K562 (cell line): ENCODE measurements around the gene LYPD3. TPM values are rescaled to one million over a fixed set of nuclear protein-coding genes. Genes with fewer than 3 reads are reported as not detected.

Experiments used
- ATAC-seq: fragments of 200-7000 bp; cut with Tn5 transposase; 3 replicates; pipeline ENCODE4 v1.9.1; 2020; ENCODE audit warnings: moderate library complexity
- BruUV-seq: library from RNA; stranded (reverse); fragments of 400-500 nt; replicated peaks from 2 replicates; lab custom pipeline; 2021; lab: Mats Ljungman, UMichigan
- CTCF ChIA-PET: fragments of 300-600 bp; formaldehyde crosslinking; extraction: SDS; loops from one replicate; lab custom pipeline; 2021; ENCODE audit warnings: low intra/inter-chr PET ratio; lab: Yijun Ruan, JAX
- POLR2A ChIA-PET: fragments of 300-600, 350-650 bp; sonication (Branson Sonifier 250); formaldehyde crosslinking; extraction: SDS; loops from one replicate; lab custom pipeline; 2021; ENCODE audit warnings: antibody characterized with exemption, inconsistent platforms; lab: Yijun Ruan, JAX
- DNase-seq, 4 experiments: peaks; one replicate each; pipeline versions ENCODE4 v3.0.0 to v3.0.0-alpha.2; 2011 to 2018; ENCODE audit warnings: low spot score in 3 of 4, mixed read lengths in 3 of 4; ENCODE audit errors: extremely low read depth in 1 of 4
- FAIRE-seq: peaks from 2 replicates; lab custom pipeline; 2011; peaks lifted over from hg19 to GRCh38; lab: Jason Lieb, UNC
- H2AFZ ChIP-seq: 2 replicates; pipeline ENCODE4 v1.6.0; 2011; ENCODE audit warnings: low read depth, low read length, control low read depth, inconsistent platforms
- H3K27ac ChIP-seq: fragments of 200-600 bp; 3 replicates; pipeline ENCODE4 v1.8.0; 2011; ENCODE audit warnings: low read depth, mild to moderate bottlenecking, control low read depth, inconsistent platforms, low read length, moderate library complexity, mixed read lengths; ENCODE audit errors: extremely low read depth
- H3K27me3 ChIP-seq, 2 experiments: fragments of 300-600 bp in 1 of 2; 2 replicates in 1 of 2; 3 replicates in 1 of 2; pipeline versions ENCODE4 v1.6.0 to v1.8.0; 2011; ENCODE audit warnings: inconsistent platforms in 2 of 2, low read length in 2 of 2, mild to moderate bottlenecking in 1 of 2, mixed read lengths in 1 of 2, moderate library complexity in 1 of 2; ENCODE audit not compliant: control insufficient read depth in 2 of 2, insufficient read depth in 2 of 2
- H3K36me3 ChIP-seq: fragments of 300-600 bp; 3 replicates; pipeline ENCODE4 v1.8.0; 2011; ENCODE audit warnings: mild to moderate bottlenecking, low read length, inconsistent platforms; ENCODE audit not compliant: control insufficient read depth, insufficient read depth
- H3K4me1 ChIP-seq, 2 experiments: fragments of 200-600 bp in 1 of 2; replicated peaks in 1 of 2; 2 replicates in 1 of 2; 3 replicates in 1 of 2; pipeline versions ENCODE4 v1.5.1 to v1.8.0; 2011; ENCODE audit warnings: inconsistent platforms in 2 of 2, low read length in 2 of 2, mild to moderate bottlenecking in 1 of 2, mixed read lengths in 1 of 2, moderate library complexity in 1 of 2; ENCODE audit not compliant: control insufficient read depth in 2 of 2, insufficient read depth in 2 of 2
- H3K4me2 ChIP-seq: 2 replicates; pipeline ENCODE4 v1.6.1; 2011; ENCODE audit warnings: low read length, control low read depth, inconsistent platforms, mixed read lengths; ENCODE audit not compliant: insufficient read depth
- H3K4me3 ChIP-seq: fragments of 200-600 bp; sonication (generic), shearing (Covaris generic); 2 replicates; pipeline ENCODE4 v1.5.1; 2016; ENCODE audit warnings: control low read depth, inconsistent platforms
- H3K79me2 ChIP-seq: fragments of 200-600 bp; 3 replicates; pipeline ENCODE4 v1.8.0; 2011; ENCODE audit warnings: low read length, inconsistent platforms; ENCODE audit not compliant: control insufficient read depth, insufficient read depth
- H3K9ac ChIP-seq, 2 experiments: 2 replicates each; pipeline versions ENCODE4 v1.6.0 to v1.6.1; 2011; ENCODE audit warnings: low read depth in 2 of 2, low read length in 2 of 2, control low read depth in 1 of 2, inconsistent platforms in 1 of 2, mild to moderate bottlenecking in 1 of 2, mixed read lengths in 1 of 2; ENCODE audit not compliant: insufficient read depth in 1 of 2
- H3K9me1 ChIP-seq: one replicate; pipeline ENCODE4 v1.6.0; 2011; ENCODE audit warnings: inconsistent platforms, mild to moderate bottlenecking, low read length, moderate library complexity; ENCODE audit not compliant: control insufficient read depth, insufficient read depth
- H3K9me3 ChIP-seq: replicated peaks from 2 replicates; pipeline ENCODE4 v1.5.1; 2011; ENCODE audit warnings: low read depth, low read length, inconsistent platforms; ENCODE audit not compliant: control insufficient read depth, insufficient read depth
- H4K20me1 ChIP-seq: replicated peaks from 2 replicates; pipeline ENCODE4 v1.6.1; 2011; ENCODE audit warnings: low read length, inconsistent platforms, mixed read lengths; ENCODE audit not compliant: control insufficient read depth, insufficient read depth
- GTF3C2 ChIP-seq: IDR thresholded peaks from 3 replicates; pipeline ENCODE4 v1.6.1; 2011; ENCODE audit warnings: borderline replicate concordance, mild to moderate bottlenecking, moderate library complexity; ENCODE audit not compliant: insufficient read length; ENCODE audit errors: extremely low read depth
- HEY1 ChIP-seq: fragments of 250-450 bp; sonication (Bioruptor Pico); IDR thresholded peaks from 2 replicates; pipeline ENCODE4 v1.5.0; 2020; ENCODE audit warnings: mild to moderate bottlenecking, moderate library complexity, borderline replicate concordance
- ZNF512 ChIP-seq: IDR thresholded peaks from 2 replicates; pipeline ENCODE4 v1.6.1; 2016; ENCODE audit warnings: missing genetic modification characterization, missing compliant biosample characterization
- WGBS: fragments of 100-300 bp; shearing (Covaris generic); methylation state at CpG from one replicate; pipeline ENCODE4 v1.1.6; 2016; ENCODE audit warnings: low coverage, mixed read lengths; ENCODE audit not compliant: insufficient coverage; ENCODE audit errors: missing lambda C conversion rate; 5-methylcytosine and 5-hydroxymethylcytosine counted together
- in situ Hi-C: fragments of 300-500 bp; cut with MboI; formaldehyde crosslinking; loops from 4 replicates; pipeline ENCODE4 v1.15.0; 2018; ENCODE audit warnings: inconsistent platforms, mixed read lengths
- intact Hi-C: fragments of 100-400 bp; cut with micrococcal nuclease; formaldehyde crosslinking; loops from 2 replicates; pipeline ENCODE4 v1.14.2; 2022
- polyA plus RNA-seq, 8 experiments: library from polyadenylated mRNA; depleted of rRNA in 4 of 8; stranded (reverse) in 5 of 8; unstranded in 3 of 8; fragments of >200 nt; fragmentation: Nextera tagmentation in 2 of 8; fragmentation: Illumina TruSeq in 1 of 8; extraction: Ambion mirVana in 2 of 8; extraction: Trizol in 1 of 8; gene quantifications; 2 replicates each; pipeline versions ENCODE4 v1.2.1 to v1.2.3, GENCODE V29; 2011 to 2014; ENCODE audit warnings: inconsistent platforms in 1 of 8, missing spikeins in 1 of 8
- total RNA-seq, 7 experiments: library from RNA; depleted of rRNA in 6 of 7; stranded (reverse); fragments of >200 nt in 6 of 7; fragmentation: Illumina TruSeq in 2 of 7; extraction: Trizol in 2 of 7; gene quantifications; 2 replicates each; pipeline versions ENCODE4 v1.2.1 to v1.2.3, GENCODE V29; 2011 to 2021; ENCODE audit warnings: low replicate concordance in 1 of 7

LYPD3 gene
- total and polyA plus RNA-seq, 9 of the 15 experiments (the other 6 are each of a cell fraction or from before 2014, with no cell fraction given): 0.04 to 0.33 (median 0.20) TPM; not detected in 1

DNA sequence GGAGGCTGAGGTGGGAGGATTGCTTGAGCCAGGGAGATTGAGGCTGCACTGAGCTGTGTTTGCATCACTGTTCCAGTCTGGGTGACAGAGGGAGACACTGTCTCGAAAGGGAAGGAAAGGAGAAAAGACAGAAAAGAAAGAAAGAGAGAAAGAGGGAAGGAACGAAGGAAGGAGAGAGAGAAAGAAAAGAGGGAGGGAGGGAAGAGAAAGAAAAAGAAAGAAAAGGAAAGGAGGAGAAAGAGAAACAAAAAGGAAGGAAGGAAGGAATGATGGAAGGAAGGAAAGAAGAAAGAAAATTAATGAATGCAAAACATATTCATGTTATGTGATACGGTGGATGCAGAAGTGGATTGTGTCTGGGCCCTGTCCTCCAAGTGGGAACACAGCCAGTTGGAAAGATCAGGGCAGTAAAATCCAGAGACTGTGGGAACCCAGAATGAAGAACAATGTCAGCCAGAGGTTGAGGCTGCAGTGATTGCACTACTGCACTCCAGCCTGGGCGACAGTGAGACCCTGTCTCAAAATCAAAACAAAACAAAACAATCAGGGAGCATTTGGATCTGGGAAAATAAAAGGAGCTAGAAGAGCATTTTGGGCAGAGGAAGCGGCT, 32.9 kb upstream of the LYPD3 start:
- H3K4me3 ChIP-seq: no peak overlapping the region
- peaks cover 8 to 13% of the 10 kb centered on the region in 2 experiments; a peak in 4 of 5 replicates for H3K4me1 ChIP-seq
- no peaks in the 10 kb centered on the region for H3K9me1 ChIP-seq
- in situ Hi-C loops (no loop called here), intact Hi-C loops (no loop called here)
- H2AFZ ChIP-seq: no peak overlapping the region
- H3K36me3 ChIP-seq: peaks cover 3% of the 10 kb centered on the region; the same call in 1 of the 3 replicates
- BruUV-seq: no TSS peak
- H3K27me3 ChIP-seq: no peaks in the 10 kb centered on the region
- 0 out of 4 replicates have a peak overlapping the region, but pooled peaks of 1 of the 2 experiments have one; percentile 7 for H3K9ac ChIP-seq
- no peaks in the 10 kb centered on the region for H3K9me3 ChIP-seq
- H3K4me2 ChIP-seq: no peak overlapping the region
- WGBS: 54% methylated on average over 4 of the region's 5 CpGs
- DNase-seq (no peak), FAIRE-seq (no peak)
- POLR2A ChIA-PET: interaction anchor here (0.6 to 0.7 kb wide), 2 partner anchors 35 to 201 kb away, joined by 3 to 4 read pairs; partner anchors contain the start of gene ZNF575
- H3K27ac ChIP-seq: no peak overlapping the region
- TF ChIP-seq HEY1 (CRISPR knock-in tag) (no peak), ZNF512 (tag) (peak; percentile 48; the same call in 1 of the 2 replicates), GTF3C2 (no peak)
- TF ChIP-seq, all 486 proteins: peak for 1
- CTCF ChIA-PET: no interaction called here
- ATAC-seq: no peak
- Histone ChIP-seq H3K79me2 (no peaks in the 10 kb centered on the region), H4K20me1 (no peaks in the 10 kb centered on the region)
